Upper lobe of left lung (tissue), 6 donors: ENCODE results near the gene FCMR. TPM values are rescaled to one million over a fixed set of nuclear protein-coding genes. Genes with fewer than 3 reads are reported as not detected.

ENCODE experiments used
- ATAC-seq, 2 donors: fragments of 200-7000 bp; cut with Tn5 transposase; one replicate each; pipeline ENCODE4 v1.9.1; 2022; ENCODE audit warnings: mild to moderate bottlenecking in 2 of 2, moderate library complexity in 2 of 2; ENCODE audit not compliant: low FRiP score in 2 of 2
- DNase-seq, 2 donors: peaks; one replicate each; pipeline ENCODE4 v3.0.0-alpha.2; 2019 to 2020
- H3K27ac ChIP-seq, 4 donors: fragments of 200-600 bp; sonication (generic); one replicate each; pipeline ENCODE4 v1.5.1; 2016 to 2019
- H3K27me3 ChIP-seq, 4 donors: fragments of 200-600 bp; sonication (generic); one replicate each; pipeline ENCODE4 v1.5.1; 2017 to 2019
- H3K36me3 ChIP-seq, 4 donors: fragments of 200-600 bp; sonication (generic); one replicate each; pipeline ENCODE4 v1.5.1; 2016 to 2019
- H3K4me1 ChIP-seq, 4 donors: fragments of 200-600 bp; sonication (generic); one replicate each; pipeline ENCODE4 v1.5.1; 2018 to 2019
- H3K4me3 ChIP-seq, 4 donors: fragments of 200-600 bp; sonication (generic); one replicate each; pipeline ENCODE4 v1.5.1; 2017 to 2019; ENCODE audit warnings: mild to moderate bottlenecking in 2 of 4, moderate library complexity in 1 of 4
- H3K9me3 ChIP-seq, 4 donors: fragments of 200-600 bp; sonication (generic); one replicate each; pipeline ENCODE4 v1.5.1; 2018 to 2019
- CTCF ChIP-seq, 6 experiments: fragments of 450-650 bp in 4 of 6; fragments of 200-600 bp in 2 of 6; sonication (generic) in 2 of 6; IDR thresholded peaks; one replicate each; pipeline ENCODE4 v1.5.1; 2016 to 2019; ENCODE audit warnings: antibody characterized with exemption in 6 of 6
- EP300 ChIP-seq, 4 donors: sonication (generic); formaldehyde crosslinking; IDR thresholded peaks; one replicate each; pipeline ENCODE4 v1.5.1; 2017; ENCODE audit warnings: antibody characterized with exemption in 4 of 4, control low read depth in 2 of 4
- POLR2A ChIP-seq, 4 donors: fragments of 450-650 bp; IDR thresholded peaks; one replicate each; pipeline ENCODE4 v1.5.1; 2016 to 2017; ENCODE audit warnings: antibody characterized with exemption in 4 of 4, mild to moderate bottlenecking in 2 of 4
- POLR2AphosphoS5 ChIP-seq, 2 donors: sonication (generic); formaldehyde crosslinking; IDR thresholded peaks; one replicate each; pipeline ENCODE4 v1.5.1; 2017; ENCODE audit warnings: antibody characterized with exemption in 2 of 2
- WGBS, 2 donors: methylation state at CpG; one replicate each; pipeline ENCODE4 v1.1.5; 2017 to 2018; 5-methylcytosine and 5-hydroxymethylcytosine counted together
- total RNA-seq, 6 donors: library from RNA; depleted of rRNA in 4 of 6; stranded (reverse); fragments of >200 nt in 4 of 6; gene quantifications; one replicate each; pipeline versions ENCODE4 v1.1.0 to v1.2.1, GENCODE V29; 2016 to 2021
- donor health status: DM: no; HTN: no; CAD: no; lungs with moderate emphysema.
- donor health status: DM: no; HTN: yes; CAD: no; lungs with severe emphysema.

FCMR gene
- total RNA-seq, 6 donors from 2014 or later = 4.3 to 13.6 (median 7.2) TPM

- H3K27me3 ChIP-seq = no peaks in the 10 kb centered on the region
- no peak for DNase-seq
- H3K9me3 ChIP-seq = no peaks in the 10 kb centered on the region
- 94 to 95% methylated on average over 2 of the region's 2 CpGs for WGBS, 2 donors
- H3K27ac ChIP-seq = no peak overlapping the region
- H3K4me3 ChIP-seq = no peak overlapping the region
- no peak for ATAC-seq
- peaks cover 12 to 16% (median 14%) of the 10 kb centered on the region in 4 donors for H3K4me1 ChIP-seq
- H3K36me3 ChIP-seq = no peaks in the 10 kb centered on the region
- no peak for TF ChIP-seq CTCF (IDR thresholded peaks at IDR 0.05)
- no peak for TF ChIP-seq EP300 (IDR thresholded peaks at IDR 0.05)
- TF ChIP-seq POLR2A (IDR thresholded peaks at IDR 0.05) = no peak
- no peak for TF ChIP-seq POLR2AphosphoS5 (IDR thresholded peaks at IDR 0.05)
These were observed 44.0 kb upstream of the FCMR start for GRCh38 chr1:206965781-206966180.

- DNase-seq (no peak), ATAC-seq (no peak)
- H3K4me3 ChIP-seq = no peak overlapping the region
- H3K36me3 ChIP-seq = no peaks in the 10 kb centered on the region
- WGBS, 2 donors = 92 to 94% methylated on average over 1 of the region's 1 CpG
- peaks cover 10 to 15% (median 13%) of the 10 kb centered on the region in 4 donors for H3K4me1 ChIP-seq
- H3K27ac ChIP-seq = no peak overlapping the region
- no peak for TF ChIP-seq POLR2AphosphoS5 (IDR thresholded peaks at IDR 0.05)
- TF ChIP-seq CTCF (IDR thresholded peaks at IDR 0.05) = no peak
- no peak for TF ChIP-seq POLR2A (IDR thresholded peaks at IDR 0.05)
- TF ChIP-seq EP300 (IDR thresholded peaks at IDR 0.05) = no peak
- H3K27me3 ChIP-seq = no peaks in the 10 kb centered on the region
- H3K9me3 ChIP-seq = no peaks in the 10 kb centered on the region
These were observed 42.0 kb upstream of the FCMR start for GRCh38 chr1:206963740-206964139.

- no peaks in the 10 kb centered on the region for H3K9me3 ChIP-seq
- no peak overlapping the region for H3K4me3 ChIP-seq
- no peak for TF ChIP-seq CTCF (IDR thresholded peaks at IDR 0.05)
- no peak for TF ChIP-seq EP300 (IDR thresholded peaks at IDR 0.05)
- TF ChIP-seq POLR2AphosphoS5 (IDR thresholded peaks at IDR 0.05) = no peak
- TF ChIP-seq POLR2A (IDR thresholded peaks at IDR 0.05) = no peak
- peaks cover 10 to 15% (median 13%) of the 10 kb centered on the region in 4 donors for H3K4me1 ChIP-seq
- no peaks in the 10 kb centered on the region for H3K27me3 ChIP-seq
- H3K27ac ChIP-seq = no peak overlapping the region
- ATAC-seq = no peak
- no peak for DNase-seq
- H3K36me3 ChIP-seq = no peaks in the 10 kb centered on the region
- 86 to 88% methylated on average over 5 of the region's 5 CpGs for WGBS, 2 donors
These were observed 41.5 kb upstream of the FCMR start for GRCh38 chr1:206963119-206963712.

GRCh38 chr1:206962272-206962671 is 40.5 kb upstream of the FCMR start:
- 84 to 85% methylated on average over 3 to 7 of the region's 7 CpGs for whole genome bisulfite sequencing, 2 donors

More at GRCh38 chr1:206962272-206962671, 40.5 kb upstream of the FCMR start:
- no peaks in the 10 kb centered on the region for H3K27me3 ChIP-seq
- H3K36me3 ChIP-seq = no peaks in the 10 kb centered on the region
- TF ChIP-seq CTCF (IDR thresholded peaks at IDR 0.05) (no peak), POLR2A (IDR thresholded peaks at IDR 0.05) (no peak), EP300 (IDR thresholded peaks at IDR 0.05) (no peak), POLR2AphosphoS5 (IDR thresholded peaks at IDR 0.05) (no peak)
- H3K4me3 ChIP-seq = no peak overlapping the region
- no peak overlapping the region for H3K27ac ChIP-seq
- peaks cover 4 to 13% (median 5%) of the 10 kb centered on the region in 4 donors for H3K4me1 ChIP-seq
- H3K9me3 ChIP-seq = no peaks in the 10 kb centered on the region
- DNase-seq = no peak
- peak in 1 of 2 donors; percentile 25 for ATAC-seq
